ENCODE results near the gene SPAG17. TPM values are rescaled to one million over a fixed set of nuclear protein-coding genes. Genes with fewer than 3 reads are reported as not detected.

The SPAG17 gene
- total and polyA plus RNA-seq, 2 donors (not counting 1 experiment from before 2014, with no cell fraction given), result 0.01 to 0.33 TPM

DNA sequence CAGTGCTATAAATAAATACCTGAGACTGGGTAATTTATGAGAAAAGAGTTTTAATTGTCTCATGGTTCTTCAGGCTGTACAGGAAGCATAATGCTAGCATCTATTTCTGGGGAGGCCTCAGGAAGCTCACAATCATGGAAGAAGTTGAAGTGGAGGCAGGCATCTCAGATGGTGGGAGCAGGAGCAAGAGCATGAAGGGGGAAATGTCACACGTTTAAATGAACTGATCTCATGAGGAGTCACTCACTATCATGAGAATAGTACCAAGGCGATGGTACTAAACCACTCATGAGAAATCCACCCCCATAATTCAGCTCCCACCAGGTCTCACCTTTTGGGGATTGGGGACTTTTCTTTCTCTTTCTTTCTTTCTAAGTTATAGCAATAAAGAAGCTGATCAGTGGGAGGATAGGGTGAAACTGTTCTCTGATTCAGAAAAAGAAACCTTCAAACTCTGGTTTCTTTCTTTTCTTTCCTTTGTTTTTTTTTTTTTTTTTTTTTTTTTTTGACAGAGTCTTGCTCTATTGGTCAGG, 17.1 kb upstream of the SPAG17 start:
- H3K9ac ChIP-seq (ENCODE audit: insufficient read depth, low read length), result no peak overlapping the region

DNA sequence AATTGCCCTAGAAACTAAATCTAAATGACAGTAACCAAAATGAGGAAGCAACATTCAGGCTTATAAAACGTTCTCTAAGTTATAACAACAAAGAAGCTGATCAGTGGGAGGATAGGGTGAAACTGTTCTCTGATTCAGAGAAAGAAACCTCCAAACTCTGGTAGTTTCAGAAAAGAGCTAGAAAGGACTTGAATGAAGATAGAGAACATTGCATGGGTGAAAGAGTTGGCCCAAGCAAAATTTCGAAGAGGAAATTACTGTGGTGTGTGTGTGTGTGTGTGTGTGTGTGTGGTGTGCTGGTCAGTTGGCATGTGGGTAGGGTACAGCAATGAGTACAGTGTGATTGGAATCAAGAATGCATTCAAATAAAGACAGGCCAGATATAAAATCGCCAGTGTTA, 16.5 kb upstream of the SPAG17 start:
- Histone ChIP-seq H3K4me1 (ENCODE audit: control insufficient read depth, extremely low read depth, insufficient read depth, low read length) (no peaks in the 10 kb centered on the region), H3K9me3 (ENCODE audit: control insufficient read depth, insufficient read depth, low read depth, low read length) (no peaks in the 10 kb centered on the region), H3K27me3 (ENCODE audit: control insufficient read depth, insufficient read depth, low read length) (no peaks in the 10 kb centered on the region), H3K27ac (ENCODE audit: insufficient read depth, low read length) (no peak overlapping the region), H4K20me1 (ENCODE audit: control insufficient read depth, extremely low read depth, insufficient read depth, low read length) (no peaks in the 10 kb centered on the region), H2AFZ (ENCODE audit: low read length) (no peak overlapping the region), H3K4me2 (ENCODE audit: extremely low read depth, insufficient read depth, low read length) (no peak overlapping the region), H3K79me2 (ENCODE audit: control insufficient read depth, insufficient read depth, low read length) (no peaks in the 10 kb centered on the region), H3K9ac (ENCODE audit: insufficient read depth, low read length) (no peak overlapping the region), H3K4me3 (replicated peaks in 1 of 4; ENCODE audit: control extremely low read depth in 1 of 4, insufficient read depth in 1 of 4, low read depth in 3 of 4, low read length in 4 of 4) (no peak overlapping the region), H3K36me3 (ENCODE audit: control insufficient read depth, insufficient read depth, low read length) (no peaks in the 10 kb centered on the region)
- TF ChIP-seq EZH2 (IDR thresholded peaks at IDR 0.05; ENCODE audit: low read length, missing control alignments), result no peak
- TF ChIP-seq, protein P1, sequence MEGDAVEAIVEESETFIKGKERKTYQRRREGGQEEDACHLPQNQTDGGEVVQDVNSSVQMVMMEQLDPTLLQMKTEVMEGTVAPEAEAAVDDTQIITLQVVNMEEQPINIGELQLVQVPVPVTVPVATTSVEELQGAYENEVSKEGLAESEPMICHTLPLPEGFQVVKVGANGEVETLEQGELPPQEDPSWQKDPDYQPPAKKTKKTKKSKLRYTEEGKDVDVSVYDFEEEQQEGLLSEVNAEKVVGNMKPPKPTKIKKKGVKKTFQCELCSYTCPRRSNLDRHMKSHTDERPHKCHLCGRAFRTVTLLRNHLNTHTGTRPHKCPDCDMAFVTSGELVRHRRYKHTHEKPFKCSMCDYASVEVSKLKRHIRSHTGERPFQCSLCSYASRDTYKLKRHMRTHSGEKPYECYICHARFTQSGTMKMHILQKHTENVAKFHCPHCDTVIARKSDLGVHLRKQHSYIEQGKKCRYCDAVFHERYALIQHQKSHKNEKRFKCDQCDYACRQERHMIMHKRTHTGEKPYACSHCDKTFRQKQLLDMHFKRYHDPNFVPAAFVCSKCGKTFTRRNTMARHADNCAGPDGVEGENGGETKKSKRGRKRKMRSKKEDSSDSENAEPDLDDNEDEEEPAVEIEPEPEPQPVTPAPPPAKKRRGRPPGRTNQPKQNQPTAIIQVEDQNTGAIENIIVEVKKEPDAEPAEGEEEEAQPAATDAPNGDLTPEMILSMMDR (conservative IDR thresholded peaks at IDR 0.05 in 1 of 2, IDR thresholded peaks at IDR 0.05 in 1 of 2; ENCODE audit: low read depth in 1 of 2, low read length in 2 of 2), result no peak
- DNase-seq (ENCODE audit: low read depth in 2 of 2), result no peak

More for the DNA sequence above, 17.1 kb upstream of the SPAG17 start:
- no peak for DNase-seq (ENCODE audit: low read depth in 2 of 2)
- no peak overlapping the region for H3K4me2 ChIP-seq (ENCODE audit: extremely low read depth, insufficient read depth, low read length)
- no peak overlapping the region for H2AFZ ChIP-seq (ENCODE audit: low read length)
- H3K27me3 ChIP-seq (ENCODE audit: control insufficient read depth, insufficient read depth, low read length), result no peaks in the 10 kb centered on the region
- H3K79me2 ChIP-seq (ENCODE audit: control insufficient read depth, insufficient read depth, low read length), result no peaks in the 10 kb centered on the region
- no peak overlapping the region for H3K27ac ChIP-seq (ENCODE audit: insufficient read depth, low read length)
- TF ChIP-seq, protein P1 (conservative IDR thresholded peaks at IDR 0.05 in 1 of 2, IDR thresholded peaks at IDR 0.05 in 1 of 2; ENCODE audit: low read depth in 1 of 2, low read length in 2 of 2), result no peak
- no peak for TF ChIP-seq EZH2 (IDR thresholded peaks at IDR 0.05; ENCODE audit: low read length, missing control alignments)
- H4K20me1 ChIP-seq (ENCODE audit: control insufficient read depth, extremely low read depth, insufficient read depth, low read length), result no peaks in the 10 kb centered on the region
- no peaks in the 10 kb centered on the region for H3K9me3 ChIP-seq (ENCODE audit: control insufficient read depth, insufficient read depth, low read depth, low read length)
- H3K36me3 ChIP-seq (ENCODE audit: control insufficient read depth, insufficient read depth, low read length), result no peaks in the 10 kb centered on the region
- no peak overlapping the region for H3K4me3 ChIP-seq (replicated peaks in 1 of 4; ENCODE audit: control extremely low read depth in 1 of 4, insufficient read depth in 1 of 4, low read depth in 3 of 4, low read length in 4 of 4)
- H3K4me1 ChIP-seq (ENCODE audit: control insufficient read depth, extremely low read depth, insufficient read depth, low read length), result no peaks in the 10 kb centered on the region

DNA sequence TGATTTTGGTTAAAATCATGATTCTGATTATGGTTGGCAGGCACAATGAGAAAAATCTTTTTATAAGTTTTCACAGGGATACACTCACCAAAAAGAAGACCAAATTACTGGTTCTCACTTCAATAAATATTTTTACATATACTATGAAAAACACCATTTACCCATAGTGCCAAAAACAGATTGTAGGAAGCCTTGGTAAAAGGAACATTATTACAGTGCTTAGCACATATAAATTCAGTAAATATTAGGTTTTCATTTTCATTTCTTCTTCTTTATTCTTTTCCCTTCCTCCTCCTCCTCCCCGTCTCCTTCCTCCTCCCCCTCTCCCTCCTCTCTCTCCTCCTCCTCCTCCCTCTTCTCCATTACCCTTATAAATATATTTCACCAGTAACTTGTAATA, 15.8 kb upstream of the SPAG17 start:
- H3K79me2 ChIP-seq (ENCODE audit: control insufficient read depth, insufficient read depth, low read length), result no peaks in the 10 kb centered on the region
- H2AFZ ChIP-seq (ENCODE audit: low read length), result no peak overlapping the region
- H3K36me3 ChIP-seq (ENCODE audit: control insufficient read depth, insufficient read depth, low read length), result no peaks in the 10 kb centered on the region
- no peak overlapping the region for H3K4me2 ChIP-seq (ENCODE audit: extremely low read depth, insufficient read depth, low read length)
- H3K4me1 ChIP-seq (ENCODE audit: control insufficient read depth, extremely low read depth, insufficient read depth, low read length), result no peaks in the 10 kb centered on the region
- no peaks in the 10 kb centered on the region for H3K27me3 ChIP-seq (ENCODE audit: control insufficient read depth, insufficient read depth, low read length)
- no peaks in the 10 kb centered on the region for H3K9me3 ChIP-seq (ENCODE audit: control insufficient read depth, insufficient read depth, low read depth, low read length)
- no peak overlapping the region for H3K9ac ChIP-seq (ENCODE audit: insufficient read depth, low read length)
- no peaks in the 10 kb centered on the region for H4K20me1 ChIP-seq (ENCODE audit: control insufficient read depth, extremely low read depth, insufficient read depth, low read length)
- no peak overlapping the region for H3K4me3 ChIP-seq (replicated peaks in 1 of 4; ENCODE audit: control extremely low read depth in 1 of 4, insufficient read depth in 1 of 4, low read depth in 3 of 4, low read length in 4 of 4)
- no peak overlapping the region for H3K27ac ChIP-seq (ENCODE audit: insufficient read depth, low read length)
- TF ChIP-seq EZH2 (IDR thresholded peaks at IDR 0.05; ENCODE audit: low read length, missing control alignments), result no peak
- TF ChIP-seq, protein P1 (conservative IDR thresholded peaks at IDR 0.05 in 1 of 2, IDR thresholded peaks at IDR 0.05 in 1 of 2; ENCODE audit: low read depth in 1 of 2, low read length in 2 of 2), result no peak
- DNase-seq (ENCODE audit: low read depth in 2 of 2), result no peak
